Cardiac septum (tissue), 1 donor: ENCODE measurements around the gene MYH10. TPM values are rescaled to one million over a fixed set of nuclear protein-coding genes. Genes with fewer than 3 reads are reported as not detected.

ENCODE experiments used
- DNase-seq: peaks from one replicate; pipeline ENCODE4 v3.0.0-alpha.2; 2020; ENCODE audit warnings: low spot score
- intact Hi-C: fragments of 100-400 bp; cut with DNase I; formaldehyde crosslinking; loops from one replicate; pipeline ENCODE4 v1.14.0; 2022
- total RNA-seq: library from RNA; stranded (reverse); fragmentation: NEBNext Ultra II Directional; extraction: Animal tissue kit (Norgen Biotek cat#: 25700); gene quantifications from one replicate; pipeline ENCODE4 v1.2.1, GENCODE V29; 2021
- donor health status: DM: no; HTN: no; CAD: no.

The MYH10 gene
- total RNA-seq, 1 donor from 2014 or later: 45.6 TPM

- intact Hi-C loops: no loop called here
- DNase-seq: no peak
Observed at GRCh38 chr17:8650119-8650499, 19.6 kb upstream of the MYH10 start.

- intact Hi-C loops: no loop called here
- DNase-seq: no peak
Observed at GRCh38 chr17:8649157-8650118, 18.9 kb upstream of the MYH10 start.

GRCh38 chr17:8647956-8648355 lies 17.4 kb upstream of the MYH10 start:
- intact Hi-C loops: no loop called here
- no peak for DNase-seq

GRCh38 chr17:8647202-8647601 lies 16.7 kb upstream of the MYH10 start:
- no peak for DNase-seq
- intact Hi-C loops: no loop called here

GRCh38 chr17:8644507-8644902 lies 14.0 kb upstream of the MYH10 start:
- intact Hi-C loops: no loop called here
- no peak for DNase-seq

GRCh38 chr17:8643855-8644506 lies 13.5 kb upstream of the MYH10 start:
- intact Hi-C loops: no loop called here
- DNase-seq: no peak

GRCh38 chr17:8639709-8640108 lies 9.2 kb upstream of the MYH10 start:
- intact Hi-C loops: no loop called here
- no peak for DNase-seq

GRCh38 chr17:8632061-8632460 lies 1.5 kb upstream of the MYH10 start:
- intact Hi-C loops: loop anchor here (5.0 kb wide), 2 partner anchors 115 to 200 kb away; no protein-coding TSS in a partner anchor
- DNase-seq: no peak

GRCh38 chr17:8631554-8631877 lies 991 bp upstream of the MYH10 start:
- intact Hi-C loops: loop anchor here (5.0 kb wide), 2 partner anchors 116 to 199 kb away; no protein-coding TSS in a partner anchor
- DNase-seq: no peak

- intact Hi-C loops: loop anchor here (5.0 kb wide), 2 partner anchors 116 to 199 kb away; no protein-coding TSS in a partner anchor
- peak; percentile 99 for DNase-seq
Observed at GRCh38 chr17:8630802-8631553, 453 bp upstream of the MYH10 start.

- intact Hi-C loops: loop anchor here (5.0 kb wide), 2 partner anchors 118 to 197 kb away; no protein-coding TSS in a partner anchor
- no peak for DNase-seq
Observed at GRCh38 chr17:8629371-8630226, 926 bp downstream of the MYH10 start.

- intact Hi-C loops: no loop called here
- DNase-seq: no peak
Observed at GRCh38 chr17:8628609-8629169, 1.8 kb downstream of the MYH10 start.

GRCh38 chr17:8628172-8628571 lies 2.4 kb downstream of the MYH10 start:
- intact Hi-C loops: no loop called here
- no peak for DNase-seq

- intact Hi-C loops: no loop called here
- DNase-seq: no peak
Observed at GRCh38 chr17:8623591-8623990, 6.9 kb downstream of the MYH10 start.

- intact Hi-C loops: no loop called here
- DNase-seq: no peak
Observed at GRCh38 chr17:8622191-8622590, 8.3 kb downstream of the MYH10 start.

GRCh38 chr17:8621585-8621984 lies 8.9 kb downstream of the MYH10 start:
- intact Hi-C loops: no loop called here
- no peak for DNase-seq

GRCh38 chr17:8619294-8619693 lies 11.2 kb downstream of the MYH10 start:
- no peak for DNase-seq
- intact Hi-C loops: no loop called here

- no peak for DNase-seq
- intact Hi-C loops: no loop called here
Observed at GRCh38 chr17:8618825-8619224, 11.7 kb downstream of the MYH10 start.

- DNase-seq: no peak
- intact Hi-C loops: loop anchor here (5.0 kb wide), 1 partner anchor 57 kb away; no protein-coding TSS in a partner anchor
Observed at GRCh38 chr17:8614988-8615387, 15.5 kb downstream of the MYH10 start.
